Adipocyte (in vitro differentiated cells): ENCODE data around the gene RAP1GAP.
A peak's percentile ranks its signal among the peaks of the same experiment; 100 is the strongest.

ENCODE experiments used
- DNase-seq: peaks from one replicate; pipeline ENCODE4 v3.0.0-alpha.2; 2015; ENCODE audit warnings: low read depth
- H3K27me3 ChIP-seq: replicated peaks from 2 replicates; pipeline ENCODE4 v1.7.0; 2013; ENCODE audit warnings: mild to moderate bottlenecking, low read length, moderate library complexity; ENCODE audit not compliant: control insufficient read depth, insufficient read depth
- H3K36me3 ChIP-seq: 2 replicates; pipeline ENCODE4 v1.7.0; 2013; ENCODE audit warnings: low read length, mild to moderate bottlenecking, moderate library complexity; ENCODE audit not compliant: control insufficient read depth, insufficient read depth, severe bottlenecking
- H3K4me1 ChIP-seq: 2 replicates; pipeline ENCODE4 v1.7.0; 2013; ENCODE audit warnings: mild to moderate bottlenecking, low read length, moderate library complexity; ENCODE audit not compliant: control insufficient read depth, insufficient read depth
- H3K4me3 ChIP-seq: 2 replicates; pipeline ENCODE4 v1.7.0; 2013; ENCODE audit warnings: mild to moderate bottlenecking, low read length, moderate library complexity
- H3K9ac ChIP-seq: 2 replicates; pipeline ENCODE4 v1.7.0; 2013; ENCODE audit warnings: mild to moderate bottlenecking, low read length, moderate library complexity
- H3K9me3 ChIP-seq: 2 replicates; pipeline ENCODE4 v1.7.0; 2013; ENCODE audit warnings: mild to moderate bottlenecking, low read length, moderate library complexity; ENCODE audit not compliant: control insufficient read depth

The RAP1GAP gene

DNA sequence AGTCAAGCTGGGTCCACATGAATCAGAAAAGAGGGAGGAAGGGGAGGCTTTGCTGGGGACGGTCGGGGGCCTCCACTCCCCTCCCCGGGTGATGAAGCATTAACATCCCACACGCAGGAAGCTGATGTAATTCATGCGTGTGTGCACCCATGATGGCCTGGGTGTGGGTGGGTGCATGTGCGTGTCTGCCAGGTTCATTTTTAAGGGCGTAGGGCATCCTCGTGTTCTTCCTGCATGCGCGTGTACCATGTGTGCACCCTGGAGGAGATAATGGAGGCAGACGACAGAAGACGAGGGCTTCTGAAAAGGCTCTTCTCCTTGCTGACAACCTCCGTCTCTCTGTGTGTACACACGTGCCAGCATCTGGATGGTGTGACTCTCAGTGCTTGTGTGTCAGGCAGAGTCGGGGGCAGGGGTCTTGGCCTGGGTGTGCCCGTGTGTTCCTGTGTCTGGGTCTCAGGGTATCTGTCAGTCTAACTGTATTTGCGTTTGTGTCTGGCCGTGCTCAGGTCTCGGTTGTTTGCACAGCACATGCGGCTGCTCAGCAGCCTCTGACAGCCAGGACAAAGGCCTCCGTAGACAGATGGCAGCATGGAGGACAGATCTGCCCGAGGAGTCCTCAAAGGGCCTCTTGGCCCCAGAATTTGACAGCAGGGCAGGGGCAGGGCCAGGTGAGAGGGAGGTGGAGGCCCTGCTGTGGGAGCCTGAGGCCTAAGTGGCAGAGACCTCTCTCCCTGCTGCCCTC is 2.4 kb downstream of the RAP1GAP start:
- DNase-seq, result no peak
- Histone ChIP-seq H3K27me3 (no peaks in the 10 kb centered on the region), H3K36me3 (no peaks in the 10 kb centered on the region)

DNA sequence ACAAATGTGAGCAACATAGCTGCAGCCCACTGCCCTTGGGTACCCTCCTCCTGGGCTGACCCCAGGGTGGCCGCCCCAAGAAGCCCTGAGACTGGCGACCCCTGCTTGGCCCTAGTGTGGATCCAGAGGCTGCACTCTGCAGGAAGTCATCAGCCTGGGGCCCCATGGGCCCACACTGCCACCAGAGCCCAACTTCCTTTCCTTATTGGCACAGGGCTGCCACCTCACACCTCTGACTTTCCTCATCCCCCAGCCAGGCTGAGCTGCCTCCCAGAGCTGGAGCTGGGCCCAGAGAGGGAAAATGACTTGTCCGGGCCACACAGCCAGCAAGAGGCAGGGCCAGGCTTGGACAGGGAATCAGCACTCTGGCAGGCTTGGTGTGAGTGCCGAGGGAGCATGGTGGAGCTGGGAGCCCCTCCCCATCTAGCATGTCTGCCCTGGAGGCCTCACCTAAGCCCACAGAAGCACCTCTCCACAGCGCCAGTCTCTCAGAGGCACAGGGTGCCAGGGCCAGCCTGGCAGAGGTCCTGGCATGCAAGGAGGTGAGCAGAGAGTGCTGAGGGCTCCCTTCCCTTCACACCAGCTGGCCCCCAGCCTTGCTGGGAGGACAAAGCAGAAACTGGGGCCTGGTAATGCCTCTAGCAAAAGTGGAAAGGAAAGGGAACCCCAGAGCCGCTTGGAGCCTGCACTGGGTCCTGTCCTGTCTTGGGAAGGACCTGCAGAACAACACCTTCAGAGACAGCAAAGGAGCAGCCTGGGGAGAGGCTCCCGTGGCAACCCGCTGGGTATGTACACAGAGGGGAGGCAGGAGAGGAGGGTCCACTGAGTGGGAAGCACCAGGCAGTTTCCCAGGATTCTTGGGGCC is 3.2 kb downstream of the RAP1GAP start:
- Histone ChIP-seq H3K9me3 (no peaks in the 10 kb centered on the region), H3K9ac (no peak overlapping the region), H3K36me3 (no peaks in the 10 kb centered on the region), H3K4me1 (peaks cover 20% of the 10 kb centered on the region), H3K4me3 (no peak overlapping the region), H3K27me3 (no peaks in the 10 kb centered on the region)
- DNase-seq, result no peak

More for the DNA sequence above, 2.4 kb downstream of the RAP1GAP start:
- Histone ChIP-seq H3K4me1 (peaks cover 21% of the 10 kb centered on the region), H3K4me3 (no peak overlapping the region), H3K9ac (no peak overlapping the region), H3K9me3 (no peaks in the 10 kb centered on the region)

DNA sequence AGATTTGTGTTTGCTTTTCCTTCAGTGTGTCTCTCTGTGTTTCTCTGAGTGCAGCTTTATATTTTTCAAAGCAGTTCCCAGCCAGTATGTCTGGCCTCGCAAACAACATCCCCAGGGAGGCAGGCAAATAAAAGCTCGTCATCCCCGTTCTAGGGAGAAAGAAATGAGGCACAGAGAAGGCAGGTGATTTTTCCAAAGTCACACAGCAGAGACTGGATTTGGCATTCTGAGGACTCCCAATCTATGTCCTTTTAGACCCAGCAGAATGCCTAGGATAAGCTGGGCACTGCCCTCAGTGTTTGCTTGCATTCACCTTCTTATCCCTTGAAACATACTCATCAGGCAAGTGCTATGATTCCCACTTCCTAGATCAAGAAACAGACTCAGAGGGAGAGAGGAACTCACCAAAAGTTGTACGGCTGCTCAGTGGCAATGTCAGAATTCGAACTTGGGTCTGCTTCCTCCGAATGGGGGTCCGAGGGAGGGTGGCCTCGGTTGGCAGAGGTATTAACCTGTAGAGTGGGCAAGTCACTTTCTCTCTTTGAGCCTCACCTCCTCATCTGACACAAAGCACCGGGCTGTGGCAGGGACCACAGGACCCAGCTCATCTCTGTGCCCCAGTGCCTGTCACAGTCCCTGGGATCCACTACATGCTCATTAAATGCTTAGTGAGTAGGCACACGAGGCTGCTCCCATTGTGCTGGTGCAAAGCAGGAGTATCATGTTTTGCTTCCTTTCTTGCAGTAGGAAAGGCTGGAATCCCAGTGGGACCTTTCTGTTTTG is 4.2 kb downstream of the RAP1GAP start:
- Histone ChIP-seq H3K27me3 (peaks cover 5% of the 10 kb centered on the region), H3K4me3 (no peak overlapping the region), H3K36me3 (no peaks in the 10 kb centered on the region), H3K9ac (no peak overlapping the region), H3K9me3 (no peaks in the 10 kb centered on the region), H3K4me1 (peaks cover 20% of the 10 kb centered on the region)
- no peak for DNase-seq

DNA sequence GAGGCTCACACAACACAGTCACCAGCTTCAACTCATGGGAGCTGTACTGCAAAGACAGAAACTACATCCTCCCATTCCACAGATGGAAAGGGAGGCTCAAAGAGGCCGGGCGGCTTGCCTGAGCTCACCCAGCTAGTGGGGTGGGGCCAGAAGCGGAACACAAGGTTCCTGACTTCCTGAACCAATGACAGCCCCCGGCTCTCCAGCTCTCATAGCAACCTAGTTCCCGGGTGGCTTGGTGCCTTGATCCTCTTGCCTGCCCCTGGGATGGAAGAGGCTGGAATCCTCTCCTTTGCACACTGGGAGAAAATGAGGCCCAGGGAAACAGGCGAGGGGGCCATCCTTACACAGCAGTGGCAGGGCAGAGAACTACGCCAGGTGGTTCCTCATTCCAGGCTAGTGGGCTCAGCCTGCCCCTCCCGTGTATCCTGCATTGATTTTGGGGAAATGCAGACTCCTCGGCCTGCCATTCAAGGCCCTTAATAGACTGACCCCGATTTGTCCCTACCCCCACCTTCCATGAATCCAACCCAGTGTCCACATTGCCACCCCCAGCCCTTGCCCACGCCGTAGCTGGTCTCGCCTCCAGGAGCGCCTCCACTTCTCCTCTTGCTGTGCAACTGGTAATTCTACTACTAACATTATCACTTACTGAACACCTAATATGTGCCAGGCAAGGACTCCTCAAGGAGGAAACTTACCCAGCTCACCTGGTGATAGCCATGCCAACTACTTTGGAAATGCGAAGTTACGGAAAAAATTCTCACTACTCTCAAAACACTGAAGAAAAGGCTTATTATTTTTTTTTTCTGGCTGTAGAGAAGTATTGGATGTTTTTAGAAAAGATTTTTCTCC is 5.0 kb downstream of the RAP1GAP start:
- peaks cover 12% of the 10 kb centered on the region for H3K27me3 ChIP-seq
- no peaks in the 10 kb centered on the region for H3K36me3 ChIP-seq
- DNase-seq, result no peak
- no peak overlapping the region for H3K9ac ChIP-seq
- no peak overlapping the region for H3K4me3 ChIP-seq
- peaks cover 15% of the 10 kb centered on the region for H3K4me1 ChIP-seq
- no peaks in the 10 kb centered on the region for H3K9me3 ChIP-seq

DNA sequence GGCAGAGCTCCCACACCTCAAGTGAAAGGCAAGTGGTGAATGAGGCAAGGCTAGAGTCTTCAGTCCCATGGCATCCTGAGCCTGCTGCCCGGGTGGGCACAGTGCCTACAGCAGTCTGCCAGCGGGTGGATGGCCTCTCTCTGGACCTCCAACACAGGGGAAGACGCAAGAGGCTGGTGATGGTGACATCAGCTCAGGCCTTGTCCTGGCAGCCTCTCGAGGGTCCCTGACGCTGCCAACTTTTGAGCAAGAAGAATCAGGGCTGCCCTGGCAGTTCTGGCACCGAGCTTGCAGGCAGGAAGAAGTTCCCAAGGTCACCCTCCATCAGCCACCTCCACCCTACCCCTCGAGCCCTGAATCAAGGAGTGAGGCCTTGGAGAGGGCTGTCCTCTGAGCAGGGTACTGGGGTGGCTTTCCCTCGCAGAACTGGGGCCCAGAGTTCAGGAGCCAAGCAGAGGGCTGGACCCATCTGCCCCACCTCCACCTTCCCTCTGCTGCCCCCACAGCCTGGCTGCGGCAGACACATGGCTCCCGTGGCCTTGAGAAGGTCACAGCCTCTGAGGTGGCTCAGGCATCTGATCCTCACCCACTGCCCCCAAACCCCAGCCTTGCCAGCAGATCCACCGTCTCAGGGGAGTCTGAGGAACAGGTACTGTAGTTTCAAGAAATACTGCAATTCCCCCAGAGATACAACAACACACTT is 5.8 kb downstream of the RAP1GAP start:
- H3K9ac ChIP-seq, result no peak overlapping the region
- peaks cover 15% of the 10 kb centered on the region for H3K4me1 ChIP-seq
- H3K27me3 ChIP-seq, result peaks cover 12% of the 10 kb centered on the region
- H3K36me3 ChIP-seq, result no peaks in the 10 kb centered on the region
- H3K4me3 ChIP-seq, result no peak overlapping the region
- no peak for DNase-seq
- no peaks in the 10 kb centered on the region for H3K9me3 ChIP-seq

DNA sequence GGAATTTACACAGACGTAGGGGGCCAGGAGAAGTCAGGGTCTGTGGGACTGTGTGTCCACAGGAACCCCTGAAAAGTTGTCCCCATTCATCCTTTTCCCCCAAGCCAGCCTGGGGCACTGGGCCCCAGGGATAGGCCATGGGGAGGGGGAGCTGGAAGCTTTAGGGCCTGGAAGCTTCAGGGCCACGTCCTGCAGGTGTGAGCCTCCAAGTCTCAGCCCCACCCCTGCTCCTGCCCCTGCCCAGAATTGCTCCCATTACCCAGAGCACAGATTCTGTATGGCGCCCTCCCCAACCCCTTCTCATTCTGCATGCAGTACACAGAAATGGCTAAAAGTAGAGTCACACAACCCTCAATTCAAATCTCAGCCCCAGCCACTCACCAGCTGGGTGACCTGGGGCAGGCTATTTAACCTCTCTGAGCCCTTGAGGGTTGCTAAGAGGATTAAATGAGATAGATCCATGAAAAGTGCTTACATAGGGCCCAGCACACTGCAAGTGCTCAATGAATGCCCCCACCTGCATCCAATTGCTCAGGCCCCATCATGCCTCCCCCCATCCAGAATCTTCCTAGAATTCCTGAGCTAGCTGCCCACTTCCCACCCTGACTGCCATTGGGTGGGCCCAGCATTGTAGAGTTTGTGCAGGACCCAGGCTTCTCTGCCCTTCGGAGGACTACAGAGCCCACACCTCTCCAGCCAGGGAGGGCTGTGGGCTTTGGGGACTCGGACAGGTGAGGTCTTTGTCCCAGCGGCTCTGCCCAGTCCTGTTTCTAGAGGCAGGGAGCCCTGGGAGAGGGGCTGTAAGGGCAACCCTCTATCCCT is 6.5 kb downstream of the RAP1GAP start:
- H3K9ac ChIP-seq, result no peak overlapping the region
- no peak overlapping the region for H3K4me3 ChIP-seq
- no peaks in the 10 kb centered on the region for H3K9me3 ChIP-seq
- peaks cover 15% of the 10 kb centered on the region for H3K4me1 ChIP-seq
- peaks cover 13% of the 10 kb centered on the region for H3K27me3 ChIP-seq
- H3K36me3 ChIP-seq, result no peaks in the 10 kb centered on the region
- DNase-seq, result no peak

DNA sequence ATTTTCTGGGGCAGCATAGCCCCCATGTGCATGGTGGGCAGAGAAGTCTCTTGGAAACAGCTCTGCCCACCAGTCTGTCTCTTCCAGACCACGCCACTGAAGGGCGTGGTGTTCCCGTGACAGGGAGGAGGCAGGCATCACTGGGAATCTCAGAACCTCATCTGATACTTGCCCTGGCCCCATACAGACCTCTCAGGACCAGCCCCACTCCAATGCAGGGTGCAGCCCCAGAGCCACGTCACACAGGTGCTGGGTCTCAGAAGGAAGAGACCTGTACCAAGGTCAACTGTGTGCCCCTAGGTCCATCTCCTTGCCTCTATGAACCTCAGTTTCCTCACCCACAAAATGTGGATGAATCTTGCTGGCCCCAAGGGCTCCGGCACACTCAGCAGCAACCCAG is 7.3 kb downstream of the RAP1GAP start:
- Histone ChIP-seq H3K36me3 (no peaks in the 10 kb centered on the region), H3K9me3 (no peaks in the 10 kb centered on the region), H3K4me3 (no peak overlapping the region), H3K4me1 (peaks cover 15% of the 10 kb centered on the region), H3K9ac (no peak overlapping the region), H3K27me3 (peaks cover 19% of the 10 kb centered on the region)
- DNase-seq, result no peak

DNA sequence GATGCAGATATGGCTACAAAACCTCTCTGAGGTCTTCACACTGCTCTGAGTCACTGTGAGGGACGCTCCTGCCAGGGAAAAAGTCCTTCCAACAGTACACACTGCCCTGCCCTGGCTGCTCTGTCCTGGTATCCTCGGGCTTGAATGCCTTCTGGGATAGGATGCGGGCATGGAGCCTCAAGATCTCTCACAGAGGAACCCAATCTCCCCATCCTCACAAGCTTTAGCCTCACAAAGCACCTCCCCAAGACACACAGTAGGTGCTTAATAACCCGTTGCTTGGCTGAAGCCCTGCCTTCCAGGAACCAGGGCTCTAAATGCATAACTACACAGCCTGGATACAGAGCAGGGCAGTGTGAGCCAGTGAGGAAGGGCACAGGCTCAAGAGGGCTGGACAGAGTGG is 9.2 kb downstream of the RAP1GAP start:
- no peak for DNase-seq
- no peak overlapping the region for H3K9ac ChIP-seq
- H3K4me3 ChIP-seq, result no peak overlapping the region
- no peaks in the 10 kb centered on the region for H3K36me3 ChIP-seq
- H3K4me1 ChIP-seq, result no peaks in the 10 kb centered on the region
- H3K27me3 ChIP-seq, result peaks cover 22% of the 10 kb centered on the region
- H3K9me3 ChIP-seq, result no peaks in the 10 kb centered on the region

DNA sequence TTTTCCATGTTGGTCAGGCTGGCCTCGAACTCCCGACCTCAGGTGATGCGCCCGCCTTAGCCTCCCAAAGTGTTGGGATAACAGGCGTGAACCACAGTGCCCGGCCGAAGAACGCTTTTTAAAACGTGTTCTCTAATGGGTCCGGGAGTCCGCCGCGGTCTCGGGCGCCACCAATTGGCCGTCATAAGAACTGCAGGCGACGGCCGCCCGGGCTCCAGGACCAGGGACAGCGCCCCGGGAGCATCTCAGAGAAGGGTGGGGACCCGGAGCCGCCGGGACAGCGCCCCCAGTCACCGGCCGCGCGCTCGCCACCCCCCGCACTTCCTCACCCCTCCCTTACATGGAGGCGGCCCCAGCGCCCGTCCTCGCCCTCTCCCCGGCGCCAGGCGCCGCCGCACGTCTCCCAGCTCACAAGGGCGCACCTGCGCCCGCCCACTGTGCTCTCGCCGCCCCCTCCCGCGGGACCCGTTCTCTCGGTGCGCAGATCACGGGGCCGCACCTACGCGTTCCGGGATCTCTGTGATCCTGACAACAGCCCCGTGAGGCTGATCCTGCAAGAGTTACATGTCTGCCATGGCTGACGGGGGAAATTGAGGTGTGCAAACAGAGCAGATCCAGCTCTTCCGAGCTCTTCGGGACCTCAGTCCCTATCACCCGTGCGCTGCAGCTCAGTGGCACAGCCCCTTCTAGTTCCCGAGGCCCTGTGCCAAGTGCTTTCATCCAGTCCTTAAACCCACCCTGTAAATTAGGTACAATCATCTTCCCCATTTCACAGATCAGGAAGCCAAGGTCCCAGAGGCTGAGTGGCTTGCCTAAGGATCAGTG is 9.8 kb downstream of the RAP1GAP start:
- Histone ChIP-seq H3K9me3 (no peaks in the 10 kb centered on the region), H3K36me3 (no peaks in the 10 kb centered on the region), H3K9ac (no peak overlapping the region), H3K4me1 (no peaks in the 10 kb centered on the region), H3K4me3 (no peak overlapping the region), H3K27me3 (peaks cover 22% of the 10 kb centered on the region)
- DNase-seq, result peak; percentile 78
